IMR-90 (cell line): ENCODE results near the gene HCRTR1. TPM values are rescaled to one million over a fixed set of nuclear protein-coding genes. Genes with fewer than 3 reads are reported as not detected.

Experiments
- ATAC-seq: fragments of 200-7000 bp; cut with Tn5 transposase; 2 replicates; pipeline ENCODE4 v1.9.1; 2020; ENCODE audit warnings: low read depth, mild to moderate bottlenecking, moderate library complexity
- BruUV-seq: library from RNA; stranded (reverse); fragments of 400-500 nt; replicated peaks from 2 replicates; lab custom pipeline; 2021; lab: Mats Ljungman, UMichigan
- CTCF ChIA-PET: fragments of 300-600 bp; formaldehyde crosslinking; extraction: SDS; loops from one replicate; lab custom pipeline; 2021; ENCODE audit warnings: antibody characterized with exemption; lab: Yijun Ruan, JAX
- POLR2A ChIA-PET: fragments of 300-600 bp; sonication (Branson Sonifier 250); formaldehyde crosslinking; loops from one replicate; lab custom pipeline; 2022; ENCODE audit warnings: antibody characterized with exemption; ENCODE audit not compliant: unreplicated experiment; lab: Charles Lee
- DNase-seq: peaks from one replicate; pipeline ENCODE4 v3.0.0; 2013
- H2AFZ ChIP-seq: replicated peaks from 2 replicates; pipeline ENCODE3; 2013; ENCODE audit warnings: low read length, mild to moderate bottlenecking; ENCODE audit not compliant: poor library complexity
- H2AK5ac ChIP-seq: 2 replicates; pipeline ENCODE4 v1.6.1; 2013; ENCODE audit warnings: low read depth, low read length, inconsistent platforms
- H2AK9ac ChIP-seq: replicated peaks from 2 replicates; pipeline ENCODE3; 2013; ENCODE audit warnings: mild to moderate bottlenecking, low read depth, low read length, moderate library complexity; ENCODE audit not compliant: poor library complexity
- H2BK120ac ChIP-seq: 2 replicates; pipeline ENCODE4 v1.6.1; 2013; ENCODE audit warnings: low read depth, low read length, inconsistent platforms
- H2BK15ac ChIP-seq: 3 replicates; pipeline ENCODE4 v1.6.1; 2013; ENCODE audit warnings: low read depth, low read length, inconsistent platforms
- H2BK20ac ChIP-seq: 2 replicates; pipeline ENCODE4 v1.6.1; 2013; ENCODE audit warnings: low read depth, mild to moderate bottlenecking, inconsistent platforms, low read length, moderate library complexity
- H2BK5ac ChIP-seq: 2 replicates; pipeline ENCODE4 v1.6.1; 2013; ENCODE audit warnings: mild to moderate bottlenecking, low read depth, low read length, inconsistent platforms; ENCODE audit not compliant: poor library complexity, severe bottlenecking
- H3K14ac ChIP-seq: replicated peaks from 2 replicates; pipeline ENCODE4 v1.6.1; 2013; ENCODE audit warnings: low read depth, low read length, inconsistent platforms
- H3K18ac ChIP-seq: 2 replicates; pipeline ENCODE4 v1.6.1; 2013; ENCODE audit warnings: low read depth, low read length, control low read depth
- H3K23ac ChIP-seq: 2 replicates; pipeline ENCODE4 v1.6.1; 2013; ENCODE audit warnings: low read depth, low read length, inconsistent platforms
- H3K27ac ChIP-seq: 2 replicates; pipeline ENCODE4 v1.5.1; 2013; ENCODE audit warnings: mild to moderate bottlenecking, control low read depth, low read length; ENCODE audit not compliant: insufficient read depth
- H3K27me3 ChIP-seq: 2 replicates; pipeline ENCODE4 v1.6.1; 2013; ENCODE audit warnings: low read length; ENCODE audit not compliant: control insufficient read depth, insufficient read depth
- H3K36me3 ChIP-seq: 2 replicates; pipeline ENCODE4 v1.6.1; 2013; ENCODE audit warnings: low read length, mixed read lengths; ENCODE audit not compliant: control insufficient read depth, insufficient read depth
- H3K4ac ChIP-seq: 2 replicates; pipeline ENCODE4 v1.6.1; 2013; ENCODE audit warnings: low read depth, low read length, inconsistent platforms
- H3K4me1 ChIP-seq: 2 replicates; pipeline ENCODE4 v1.6.1; 2013; ENCODE audit warnings: low read length, mixed read lengths; ENCODE audit not compliant: control insufficient read depth, insufficient read depth
- H3K4me2 ChIP-seq: 2 replicates; pipeline ENCODE4 v1.6.1; 2013; ENCODE audit warnings: low read depth, mild to moderate bottlenecking, control low read depth, low read length, moderate library complexity
- H3K4me3 ChIP-seq: 2 replicates; pipeline ENCODE4 v1.5.1; 2013; ENCODE audit warnings: low read depth, mild to moderate bottlenecking, control low read depth, low read length, moderate library complexity; ENCODE audit not compliant: insufficient read depth
- H3K56ac ChIP-seq: 2 replicates; pipeline ENCODE4 v1.6.1; 2013; ENCODE audit warnings: low read length, inconsistent platforms; ENCODE audit not compliant: insufficient read depth; ENCODE audit errors: extremely low read depth
- H3K79me1 ChIP-seq, 2 experiments: 2 replicates each; pipeline ENCODE4 v1.6.1; 2013; ENCODE audit warnings: low read length in 2 of 2, inconsistent platforms in 1 of 2, low read depth in 1 of 2
- H3K9ac ChIP-seq: 2 replicates; pipeline ENCODE4 v1.6.1; 2013; ENCODE audit warnings: low read depth, low read length, control low read depth
- H3K9me1 ChIP-seq: 2 replicates; pipeline ENCODE4 v1.6.1; 2013; ENCODE audit warnings: low read length, inconsistent platforms; ENCODE audit not compliant: insufficient read depth
- H3K9me3 ChIP-seq: 2 replicates; pipeline ENCODE4 v1.6.1; 2013; ENCODE audit warnings: low read length; ENCODE audit not compliant: control insufficient read depth, insufficient read depth
- H4K20me1 ChIP-seq: 2 replicates; pipeline ENCODE4 v1.6.1; 2013; ENCODE audit warnings: low read length, inconsistent platforms; ENCODE audit not compliant: insufficient read depth
- H4K5ac ChIP-seq: 2 replicates; pipeline ENCODE4 v1.6.1; 2013; ENCODE audit warnings: mild to moderate bottlenecking, low read depth, low read length, control low read depth
- H4K8ac ChIP-seq, 2 experiments: 2 replicates each; pipeline ENCODE4 v1.6.1; 2013; ENCODE audit warnings: low read depth in 2 of 2, low read length in 2 of 2, control low read depth in 1 of 2, inconsistent platforms in 1 of 2
- H4K91ac ChIP-seq: 2 replicates; pipeline ENCODE4 v1.6.1; 2013; ENCODE audit warnings: low read depth, low read length, inconsistent platforms; ENCODE audit not compliant: insufficient read depth
- BHLHE40 ChIP-seq: fragments of 150-350 bp; IDR thresholded peaks from 2 replicates; pipeline ENCODE4 v1.6.1; 2016; ENCODE audit warnings: mild to moderate bottlenecking, low read depth, low read length
- ELK1 ChIP-seq: fragments of 150-350 bp; IDR thresholded peaks from 2 replicates; pipeline ENCODE4 v1.6.1; 2016; ENCODE audit warnings: low read depth, mild to moderate bottlenecking, low read length, moderate library complexity, borderline replicate concordance
- MAFK ChIP-seq: IDR thresholded peaks from 2 replicates; pipeline ENCODE4 v1.6.1; 2012; ENCODE audit warnings: low read depth, low read length, improper control_type of control experiment
- MAZ ChIP-seq: IDR thresholded peaks from 2 replicates; pipeline ENCODE4 v1.6.1; 2012; ENCODE audit warnings: low read depth, mild to moderate bottlenecking, low read length, improper control_type of control experiment, moderate library complexity, borderline replicate concordance
- NFE2L2 ChIP-seq: fragments of 150-350 bp; IDR thresholded peaks from 2 replicates; pipeline ENCODE4 v1.6.1; 2016; ENCODE audit warnings: low read depth, mild to moderate bottlenecking, low read length
- POLR2A ChIP-seq: IDR thresholded peaks from 2 replicates; pipeline ENCODE4 v1.6.1; 2012; ENCODE audit warnings: mild to moderate bottlenecking, low read depth, low read length
- RCOR1 ChIP-seq: IDR thresholded peaks from 2 replicates; pipeline ENCODE4 v1.6.1; 2012; ENCODE audit warnings: mild to moderate bottlenecking, low read length, improper control_type of control experiment; ENCODE audit not compliant: insufficient replicate concordance
- WGBS, 2 experiments: methylation state at CpG; one replicate each; pipeline versions ENCODE4 v1.1.5 to v1.1.7; 2013; ENCODE audit warnings: missing lambda C conversion rate in 2 of 2; ENCODE audit not compliant: insufficient read length in 1 of 2; ENCODE audit errors: extremely low coverage in 2 of 2; 5-methylcytosine and 5-hydroxymethylcytosine counted together
- dilution Hi-C: fragments of 300-500 bp; cut with HindIII; formaldehyde crosslinking; loops from one replicate; pipeline ENCODE4 v1.14.3; 2018; ENCODE audit warnings: low sequenced_read_pairs; ENCODE audit not compliant: unreplicated experiment
- in situ Hi-C: fragments of 300-500 bp; cut with MboI; formaldehyde crosslinking; loops from 3 replicates; pipeline ENCODE4 v1.14.3; 2019; ENCODE audit warnings: low sequenced_read_pairs, inconsistent platforms, mixed read lengths
- intact Hi-C: fragments of 100-400 bp; cut with micrococcal nuclease; formaldehyde crosslinking; loops from 2 replicates; pipeline ENCODE4 v1.10.0; 2022
- polyA plus RNA-seq, 3 experiments: library from polyadenylated mRNA; depleted of rRNA; stranded (reverse); fragments of >200 nt; gene quantifications; 2 replicates each; pipeline ENCODE4 v1.2.3, GENCODE V29; 2012; ENCODE audit warnings: low replicate concordance in 1 of 3
- total RNA-seq: library from RNA; depleted of rRNA; stranded (reverse); fragments of >200 nt; gene quantifications from 2 replicates; pipeline ENCODE4 v1.2.3, GENCODE V29; 2012

HCRTR1 gene
- total and polyA plus RNA-seq, 2 of the 4 experiments (the other 2 are of a cell fraction) = not detected

GRCh38 chr1:31626223-31627207 lies 9.0 kb downstream of the HCRTR1 start:
- no peak overlapping the region for H3K9ac ChIP-seq
- no peak overlapping the region for H3K27ac ChIP-seq

More at GRCh38 chr1:31626223-31627207, 9.0 kb downstream of the HCRTR1 start:
- WGBS, 2 experiments = 84% methylated on average over 9 of the region's 23 CpGs; no CpG with 5 or more reads in 1 of the 2 experiments
- Histone ChIP-seq H3K79me1 (peaks cover 0 to 4% of the 10 kb centered on the region in 2 experiments; a peak in 1 of 4 replicates), H3K9me1 (peaks cover 9% of the 10 kb centered on the region; the same call in 1 of the 2 replicates), H2AFZ (no peak overlapping the region), H4K5ac (no peak overlapping the region), H2BK120ac (no peak overlapping the region), H3K4me3 (no peak overlapping the region), H3K9me3 (no peaks in the 10 kb centered on the region), H3K18ac (no peak overlapping the region), H3K4me1 (peaks cover 8% of the 10 kb centered on the region), H3K4me2 (no peak overlapping the region), H3K56ac (no peak overlapping the region), H2BK20ac (no peak overlapping the region), H3K27me3 (no peaks in the 10 kb centered on the region), H2BK5ac (no peak overlapping the region), H4K91ac (no peak overlapping the region), H4K20me1 (0 out of 2 replicates have a peak, but pooled peaks cover 10% of the 10 kb centered on the region), H2AK5ac (no peak overlapping the region), H4K8ac (no peak overlapping the region), H3K23ac (no peak overlapping the region), H3K4ac (no peak overlapping the region), H3K36me3 (peaks cover 23% of the 10 kb centered on the region), H2BK15ac (no peak overlapping the region), H3K14ac (no peak overlapping the region; the same call in 1 of the 2 replicates), H2AK9ac (no peak overlapping the region)
- ChIA-PET POLR2A (no interaction called here), CTCF (no interaction called here)
- DNase-seq (peak; percentile 29), ATAC-seq (peak; percentile 30)
- TF ChIP-seq MAZ (no peak), MAFK (no peak), POLR2A (no peak), BHLHE40 (no peak), ELK1 (no peak), NFE2L2 (no peak), RCOR1 (no peak)
- in situ Hi-C loops = no loop called here
- intact Hi-C loops = no loop called here
- dilution Hi-C loops = no loop called here
- no TSS peak for BruUV-seq
